H1 (cell line): ENCODE measurements around the gene SUMF1. TPM values are rescaled to one million over a fixed set of nuclear protein-coding genes. Genes with fewer than 3 reads are reported as not detected.

Experiments used
- CTCF ChIA-PET: fragments of 300-600 bp; sonication (Branson Sonifier 250); formaldehyde crosslinking; loops from one replicate; lab custom pipeline; 2021; ENCODE audit not compliant: partially characterized antibody; lab: Charles Lee
- POLR2A ChIA-PET: fragments of 300-600 bp; sonication (Branson Sonifier 250); formaldehyde crosslinking; loops from one replicate; lab custom pipeline; 2021; ENCODE audit warnings: inconsistent platforms; ENCODE audit not compliant: partially characterized antibody; lab: Charles Lee
- DNase-seq, 2 experiments: peaks; one replicate each; pipeline versions ENCODE4 v3.0.0 to v3.0.0-alpha.2; 2010 to 2022; ENCODE audit warnings: low spot score in 2 of 2, low read depth in 1 of 2, mixed read lengths in 1 of 2
- FAIRE-seq: peaks from 2 replicates; lab custom pipeline; 2011; peaks lifted over from hg19 to GRCh38; lab: Jason Lieb, UNC
- H2AFZ ChIP-seq: 2 replicates; pipeline ENCODE4 v1.8.1; 2012; ENCODE audit warnings: low read length, inconsistent platforms
- H2AK5ac ChIP-seq: 2 replicates; pipeline ENCODE4 v1.6.1; 2013; ENCODE audit warnings: low read depth, low read length
- H2BK120ac ChIP-seq: replicated peaks from 2 replicates; pipeline ENCODE3; 2013; ENCODE audit warnings: low read depth, low read length, inconsistent platforms
- H2BK12ac ChIP-seq: 2 replicates; pipeline ENCODE4 v1.6.1; 2013; ENCODE audit warnings: low read depth, low read length
- H2BK15ac ChIP-seq: 2 replicates; pipeline ENCODE4 v1.6.1; 2013; ENCODE audit warnings: low read length
- H2BK20ac ChIP-seq: 2 replicates; pipeline ENCODE4 v1.6.1; 2013; ENCODE audit warnings: low read length
- H2BK5ac ChIP-seq: 2 replicates; pipeline ENCODE4 v1.6.1; 2013; ENCODE audit warnings: low read depth, low read length
- H3K14ac ChIP-seq: 2 replicates; pipeline ENCODE4 v1.6.1; 2013; ENCODE audit warnings: inconsistent platforms; ENCODE audit not compliant: insufficient read length
- H3K18ac ChIP-seq: 2 replicates; pipeline ENCODE4 v1.6.1; 2013; ENCODE audit warnings: low read length; ENCODE audit errors: extremely low read depth
- H3K23ac ChIP-seq: 2 replicates; pipeline ENCODE4 v1.6.1; 2013; ENCODE audit warnings: inconsistent platforms; ENCODE audit not compliant: insufficient read length
- H3K23me2 ChIP-seq: 2 replicates; pipeline ENCODE4 v1.6.1; 2013; ENCODE audit warnings: low read depth, low read length
- H3K27ac ChIP-seq: 2 replicates; pipeline ENCODE4 v1.6.1; 2011; ENCODE audit warnings: low read depth, low read length, inconsistent platforms
- H3K27me3 ChIP-seq, 4 experiments: replicated peaks in 1 of 4; 1 replicate in 1 of 4; 2 replicates in 3 of 4; pipeline versions ENCODE4 v1.6.1 to v1.8.1; 2011 to 2013; ENCODE audit warnings: low read length in 3 of 4, mild to moderate bottlenecking in 3 of 4, inconsistent platforms in 2 of 4, mixed read lengths in 2 of 4, moderate library complexity in 1 of 4; ENCODE audit not compliant: control insufficient read depth in 3 of 4, insufficient read depth in 3 of 4; ENCODE audit errors: extremely low read depth in 1 of 4
- H3K36me3 ChIP-seq, 4 experiments: 2 replicates each; pipeline versions ENCODE4 v1.6.1 to v1.8.1; 2011 to 2013; ENCODE audit warnings: mild to moderate bottlenecking in 4 of 4, low read length in 3 of 4, moderate library complexity in 2 of 4, control low read depth in 1 of 4, inconsistent platforms in 1 of 4; ENCODE audit not compliant: insufficient read depth in 4 of 4, control insufficient read depth in 2 of 4
- H3K4ac ChIP-seq: replicated peaks from 2 replicates; pipeline ENCODE3; 2013; ENCODE audit warnings: low read length, low read depth, mixed read lengths, inconsistent platforms; ENCODE audit not compliant: insufficient read length
- H3K4me1 ChIP-seq, 4 experiments: replicated peaks in 1 of 4; 1 replicate in 1 of 4; 2 replicates in 3 of 4; pipeline versions ENCODE4 v1.6.1 to v1.8.1; 2011 to 2013; ENCODE audit warnings: low read length in 3 of 4, inconsistent platforms in 2 of 4, mixed read lengths in 1 of 4; ENCODE audit not compliant: insufficient read depth in 4 of 4, control insufficient read depth in 3 of 4
- H3K4me2 ChIP-seq, 2 experiments: 2 replicates each; pipeline versions ENCODE4 v1.6.1 to v1.8.1; 2011 to 2013; ENCODE audit warnings: low read depth in 2 of 2, low read length in 2 of 2, control low read depth in 1 of 2, inconsistent platforms in 1 of 2, mild to moderate bottlenecking in 1 of 2; ENCODE audit not compliant: insufficient read depth in 1 of 2
- H3K4me3 ChIP-seq, 4 experiments: fragments of 200-600, 300-600 bp in 1 of 4; sonication (generic), shearing (Covaris generic), sonication (Bioruptor Twin) in 1 of 4; 2 replicates each; pipeline versions ENCODE4 v1.5.1 to v1.8.1; 2011 to 2016; ENCODE audit warnings: low read length in 4 of 4, low read depth in 3 of 4, control low read depth in 2 of 4, inconsistent platforms in 2 of 4, mild to moderate bottlenecking in 2 of 4, mixed read lengths in 1 of 4, moderate library complexity in 1 of 4; ENCODE audit not compliant: insufficient read depth in 2 of 4; ENCODE audit errors: extremely low read depth in 1 of 4
- H3K56ac ChIP-seq: replicated peaks from 2 replicates; pipeline ENCODE3; 2013; ENCODE audit warnings: low read depth, mild to moderate bottlenecking, mixed read lengths, low read length, inconsistent platforms; ENCODE audit not compliant: insufficient read length
- H3K79me1 ChIP-seq: 2 replicates; pipeline ENCODE4 v1.6.1; 2013; ENCODE audit warnings: low read depth, low read length, control low read depth
- H3K79me2 ChIP-seq, 2 experiments: 2 replicates each; pipeline versions ENCODE4 v1.6.1 to v1.8.1; 2012 to 2013; ENCODE audit warnings: low read length in 2 of 2, mild to moderate bottlenecking in 2 of 2, inconsistent platforms in 1 of 2; ENCODE audit not compliant: insufficient read depth in 2 of 2, control insufficient read depth in 1 of 2
- H3K9ac ChIP-seq, 4 experiments: replicated peaks in 1 of 4; 1 replicate in 1 of 4; 2 replicates in 3 of 4; pipeline versions ENCODE4 v1.6.1 to v1.8.1; 2011 to 2013; ENCODE audit warnings: low read depth in 3 of 4, low read length in 3 of 4, control low read depth in 2 of 4, mild to moderate bottlenecking in 2 of 4, moderate library complexity in 2 of 4, inconsistent platforms in 1 of 4; ENCODE audit errors: extremely low read depth in 1 of 4
- H3K9me3 ChIP-seq, 2 experiments: 2 replicates each; pipeline versions ENCODE4 v1.6.1 to v1.8.1; 2012 to 2013; ENCODE audit warnings: mild to moderate bottlenecking in 2 of 2, moderate library complexity in 2 of 2, control low read depth in 1 of 2, inconsistent platforms in 1 of 2, low read depth in 1 of 2, low read length in 1 of 2, mixed read lengths in 1 of 2; ENCODE audit not compliant: insufficient read depth in 2 of 2
- H4K20me1 ChIP-seq, 2 experiments: replicated peaks in 1 of 2; 2 replicates each; pipeline versions ENCODE3 to v1.8.1; 2011 to 2013; ENCODE audit warnings: inconsistent platforms in 2 of 2, low read length in 2 of 2, mild to moderate bottlenecking in 1 of 2; ENCODE audit not compliant: insufficient read depth in 2 of 2, control insufficient read depth in 1 of 2
- H4K5ac ChIP-seq: 2 replicates; pipeline ENCODE4 v1.6.1; 2013; ENCODE audit warnings: low read length, low read depth, mixed read lengths, inconsistent platforms; ENCODE audit not compliant: insufficient read length
- H4K8ac ChIP-seq: 2 replicates; pipeline ENCODE4 v1.8.0; 2013; ENCODE audit warnings: mild to moderate bottlenecking, moderate library complexity, low read length, inconsistent platforms; ENCODE audit not compliant: insufficient read depth; ENCODE audit errors: extremely low read depth
- H4K91ac ChIP-seq: replicated peaks from 2 replicates; pipeline ENCODE3; 2013; ENCODE audit warnings: low read length, mixed read lengths, inconsistent platforms; ENCODE audit not compliant: insufficient read length
- BACH1 ChIP-seq: IDR thresholded peaks from 2 replicates; pipeline ENCODE4 v1.6.1; 2012; ENCODE audit warnings: low read length, improper control_type of control experiment
- BRCA1 ChIP-seq: IDR thresholded peaks from 2 replicates; pipeline ENCODE4 v1.6.1; 2012; ENCODE audit warnings: low read depth, low read length, improper control_type of control experiment
- CEBPB ChIP-seq: IDR thresholded peaks from 2 replicates; pipeline ENCODE4 v1.6.1; 2012; ENCODE audit warnings: low read depth, low read length
- CHD2 ChIP-seq: IDR thresholded peaks from 2 replicates; pipeline ENCODE4 v1.6.1; 2012; ENCODE audit warnings: low read length, improper control_type of control experiment
- EZH2 ChIP-seq: fragments of 200-600 bp; sonication (generic); IDR thresholded peaks from 2 replicates; pipeline ENCODE4 v1.7.1; 2012; ENCODE audit warnings: low read depth, mild to moderate bottlenecking, moderate library complexity, low read length, inconsistent platforms; ENCODE audit not compliant: severe bottlenecking
- HDAC6 ChIP-seq: IDR thresholded peaks from one replicate; pipeline ENCODE4 v1.7.1; 2012; ENCODE audit warnings: low read depth, mild to moderate bottlenecking, inconsistent platforms, low read length, moderate library complexity
- NANOG ChIP-seq: IDR thresholded peaks from 2 replicates; pipeline ENCODE4 v1.6.1; 2011; ENCODE audit warnings: low read length, low read depth, mild to moderate bottlenecking, inconsistent platforms; ENCODE audit not compliant: insufficient read depth, poor library complexity, severe bottlenecking
- PHF8 ChIP-seq: fragments of 200-600 bp; sonication (generic); conservative IDR thresholded peaks from 2 replicates; pipeline ENCODE4 v1.7.1; 2012; ENCODE audit warnings: low read depth, mild to moderate bottlenecking, inconsistent platforms, low read length, moderate library complexity
- RNF2 ChIP-seq: fragments of 200-900, 300-1000 bp; sonication (generic); IDR thresholded peaks from 2 replicates; pipeline ENCODE4 v1.7.1; 2016; ENCODE audit warnings: borderline replicate concordance, low read depth, mild to moderate bottlenecking, antibody characterized with exemption, low read length; ENCODE audit not compliant: poor library complexity, severe bottlenecking; ENCODE audit errors: missing control alignments
- SIRT6 ChIP-seq: IDR thresholded peaks from one replicate; pipeline ENCODE4 v1.7.1; 2012; ENCODE audit warnings: low read length, inconsistent platforms
- TAF1 ChIP-seq: IDR thresholded peaks from 2 replicates; pipeline ENCODE4 v1.6.1; 2011; ENCODE audit warnings: mild to moderate bottlenecking, low read depth, low read length
- ZNF274 ChIP-seq: IDR thresholded peaks from 2 replicates; pipeline ENCODE4 v1.7.0; 2012; ENCODE audit warnings: low read length, borderline replicate concordance; ENCODE audit errors: extremely low read depth
- WGBS, 2 experiments: shearing (Covaris generic) in 1 of 2; methylation state at CpG; one replicate each; pipeline versions ENCODE4 v1.1.6 to v1.1.7; 2013 to 2015; ENCODE audit warnings: low lambda C conversion rate in 2 of 2, mixed read lengths in 2 of 2, inconsistent platforms in 1 of 2, low coverage in 1 of 2, missing lambda C conversion rate in 1 of 2; ENCODE audit not compliant: insufficient replicate concordance in 2 of 2, insufficient coverage in 1 of 2, insufficient read length in 1 of 2; ENCODE audit errors: extremely low coverage in 1 of 2, missing lambda C conversion rate in 1 of 2; 5-methylcytosine and 5-hydroxymethylcytosine counted together
- polyA plus RNA-seq, 7 experiments: library from polyadenylated mRNA; depleted of rRNA in 3 of 7; stranded (reverse) in 5 of 7; unstranded in 2 of 7; fragments of >200 nt in 5 of 7; fragments of 200-250 nt in 2 of 7; gene quantifications; 1 replicate in 5 of 7; 2 replicates in 1 of 7; 4 replicates in 1 of 7; pipeline versions ENCODE4 v1.2.1 to v1.2.3, GENCODE V29; 2011 to 2013; ENCODE audit warnings: missing spikeins in 2 of 7, mixed read lengths in 2 of 7
- total RNA-seq: library from RNA; stranded (reverse); fragmentation: NEBNext Ultra II Directional; extraction: Animal tissue kit (Norgen Biotek cat#: 25700); gene quantifications from 2 replicates; pipeline ENCODE4 v1.2.1, GENCODE V29; 2021

SUMF1 gene
- total and polyA plus RNA-seq, 2 of the 8 experiments (the other 6 are each of a cell fraction or from before 2014, with no cell fraction given), result 12.5 to 15.0 TPM

- Histone ChIP-seq H2AK5ac (no peak overlapping the region), H3K56ac (no peak overlapping the region), H3K23me2 (no peaks in the 10 kb centered on the region), H4K5ac (no peak overlapping the region), H4K8ac (no peak overlapping the region), H3K4me3 (no peak overlapping the region), H2AFZ (no peak overlapping the region), H2BK15ac (no peak overlapping the region), H4K91ac (no peak overlapping the region), H3K27me3 (no peaks in the 10 kb centered on the region), H2BK20ac (no peak overlapping the region), H3K9me3 (no peaks in the 10 kb centered on the region), H3K36me3 (peaks cover 0 to 7% (median 0%) of the 10 kb centered on the region in 4 experiments; a peak in 4 of 8 replicates), H3K18ac (no peak overlapping the region), H2BK12ac (no peak overlapping the region), H3K79me2 (no peaks in the 10 kb centered on the region), H2BK5ac (no peak overlapping the region), H3K4me1 (no peaks in the 10 kb centered on the region), H2BK120ac (no peak overlapping the region), H3K4ac (no peak overlapping the region), H3K9ac (no peak overlapping the region), H3K27ac (no peak overlapping the region), H3K14ac (no peak overlapping the region), H3K79me1 (no peaks in the 10 kb centered on the region), H4K20me1 (no peaks in the 10 kb centered on the region), H3K4me2 (no peak overlapping the region), H3K23ac (no peak overlapping the region)
- ChIA-PET POLR2A (no interaction called here), CTCF (interaction anchor here (0.8 kb wide), 1 partner anchor 56 kb away, joined by 3 read pairs; no protein-coding TSS in a partner anchor)
- DNase-seq (no peak), FAIRE-seq (no peak)
- WGBS, 2 experiments, result 90% methylated on average over 4 of the region's 4 CpGs; no CpG with 5 or more reads in 1 of the 2 experiments
- no peak for TF ChIP-seq PHF8
- TF ChIP-seq BACH1, result no peak
- TF ChIP-seq BRCA1, result no peak
- no peak for TF ChIP-seq SIRT6
- no peak for TF ChIP-seq EZH2
- TF ChIP-seq TAF1, result no peak
- TF ChIP-seq NANOG, result no peak
- no peak for TF ChIP-seq CHD2
- no peak for TF ChIP-seq CEBPB
- TF ChIP-seq HDAC6, result no peak
- TF ChIP-seq RNF2, result no peak
- TF ChIP-seq ZNF274, result no peak
These were observed 60.1 kb downstream of the SUMF1 start for GRCh38 chr3:4406746-4407568.
